HG02870 (cell line): ENCODE results near the gene ANKRD37.

Experiments used
- ATAC-seq: cut with Tn5 transposase; IDR thresholded peaks from one replicate; pipeline ENCODE4 v1.9.1; 2021; ENCODE audit warnings: mild to moderate bottlenecking, moderate library complexity; ENCODE audit not compliant: unreplicated experiment

The ANKRD37 gene, protein sequence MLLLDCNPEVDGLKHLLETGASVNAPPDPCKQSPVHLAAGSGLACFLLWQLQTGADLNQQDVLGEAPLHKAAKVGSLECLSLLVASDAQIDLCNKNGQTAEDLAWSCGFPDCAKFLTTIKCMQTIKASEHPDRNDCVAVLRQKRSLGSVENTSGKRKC

DNA sequence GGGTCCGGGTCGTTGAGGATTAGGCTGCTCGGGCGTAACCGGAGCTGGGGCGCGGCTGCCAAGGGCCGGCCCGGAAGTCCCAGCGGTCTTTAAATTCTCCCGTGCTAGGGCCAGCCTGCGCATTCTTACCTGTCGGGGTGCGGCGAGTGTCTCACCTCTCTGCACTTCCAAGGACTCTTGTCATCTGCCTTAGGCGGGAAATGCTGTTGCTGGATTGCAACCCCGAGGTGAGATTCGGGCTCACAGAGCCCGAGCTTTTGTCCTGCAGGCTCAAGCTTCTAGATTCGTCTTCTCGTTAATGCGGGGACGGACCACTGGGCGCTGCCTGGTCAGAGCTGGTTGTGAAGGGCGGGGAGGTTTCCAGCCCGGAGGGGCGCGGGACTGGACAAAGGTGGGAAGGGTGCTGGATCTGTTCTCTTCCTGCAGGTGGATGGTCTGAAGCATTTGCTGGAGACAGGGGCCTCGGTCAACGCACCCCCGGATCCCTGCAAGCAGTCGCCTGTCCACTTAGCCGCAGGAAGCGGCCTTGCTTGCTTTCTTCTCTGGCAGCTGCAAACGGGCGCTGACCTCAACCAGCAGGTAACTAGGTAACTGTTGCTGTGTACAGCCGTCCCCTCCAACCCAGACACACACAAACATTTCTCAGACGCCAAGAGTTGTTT, at the start of gene ANKRD37:
Gene ANKRD37, plus strand, starts transcription at position 118 of the 662 bp plus-strand sequence. Its CDS starts 83 bp downstream, at position 201.
- ATAC-seq = peak; percentile 0

DNA sequence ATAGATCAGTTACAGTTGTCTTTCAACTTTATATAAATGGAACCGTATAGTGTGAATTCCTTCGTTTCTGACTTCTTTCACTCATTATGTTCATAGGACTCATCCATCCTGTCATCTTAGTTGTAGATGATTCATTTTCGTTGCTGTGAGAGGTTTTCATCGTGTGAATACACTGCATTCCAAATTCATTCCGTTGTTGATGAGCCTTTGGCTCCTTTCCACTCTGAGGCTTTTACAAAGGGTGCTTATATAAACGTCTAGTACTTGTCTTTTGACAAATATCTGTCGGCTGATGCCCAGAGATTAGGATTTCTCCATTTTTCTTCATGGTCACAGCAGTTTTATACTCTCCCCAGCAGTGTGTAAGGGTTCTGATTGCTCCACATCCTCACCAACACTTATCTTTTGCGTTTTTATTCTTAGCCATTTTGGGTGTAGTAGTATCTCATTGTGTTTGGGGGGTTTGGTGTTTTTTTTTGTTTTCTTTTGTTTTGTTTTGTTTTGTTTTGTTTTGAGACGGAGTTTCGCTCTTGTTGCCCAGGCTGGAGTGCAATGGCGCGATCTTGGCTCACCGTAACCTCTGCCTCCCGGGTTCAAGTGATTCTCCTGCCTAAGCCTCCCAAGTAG, 49.6 kb upstream of the ANKRD37 start:
- ATAC-seq = no peak

DNA sequence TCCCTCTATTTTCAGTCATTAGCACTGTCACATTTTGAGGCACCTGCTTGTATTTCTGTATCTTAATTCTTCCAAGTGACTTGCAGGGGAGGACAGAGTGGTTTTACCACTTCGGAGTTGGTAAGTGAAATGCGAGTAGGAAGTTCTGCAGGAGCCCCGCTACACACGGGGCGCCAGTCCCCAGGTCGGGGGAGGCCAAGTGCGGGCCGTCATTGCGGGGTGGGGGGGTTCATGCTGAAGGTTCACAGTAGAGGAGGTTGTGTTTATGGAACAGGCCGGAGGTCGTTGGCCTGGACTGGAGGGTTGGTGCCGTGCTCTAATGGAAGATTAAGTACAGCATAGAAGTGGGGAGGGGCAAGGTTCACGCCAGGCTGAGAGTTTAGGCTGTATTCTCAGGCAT, 45.0 kb upstream of the ANKRD37 start:
- no peak for ATAC-seq

DNA sequence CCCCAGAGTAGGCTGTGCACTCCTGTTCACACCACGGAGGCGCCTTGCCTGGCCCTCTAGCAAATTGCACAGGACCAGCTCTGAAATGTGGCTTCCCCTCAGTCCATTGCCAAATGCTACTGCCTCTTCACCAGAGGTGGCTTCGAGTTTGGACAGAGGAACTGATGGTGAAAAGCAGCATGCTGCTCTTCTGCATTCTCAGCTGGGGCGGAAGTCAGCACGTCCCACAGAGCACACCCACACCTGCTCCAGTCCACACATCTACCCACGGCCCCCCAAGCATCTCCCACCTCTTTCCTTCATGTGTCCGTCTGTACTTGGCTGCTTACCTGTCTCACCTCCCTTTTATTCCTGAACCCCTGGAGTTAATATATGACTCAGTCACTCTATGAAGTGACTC, 44.4 kb upstream of the ANKRD37 start:
- ATAC-seq = no peak

DNA sequence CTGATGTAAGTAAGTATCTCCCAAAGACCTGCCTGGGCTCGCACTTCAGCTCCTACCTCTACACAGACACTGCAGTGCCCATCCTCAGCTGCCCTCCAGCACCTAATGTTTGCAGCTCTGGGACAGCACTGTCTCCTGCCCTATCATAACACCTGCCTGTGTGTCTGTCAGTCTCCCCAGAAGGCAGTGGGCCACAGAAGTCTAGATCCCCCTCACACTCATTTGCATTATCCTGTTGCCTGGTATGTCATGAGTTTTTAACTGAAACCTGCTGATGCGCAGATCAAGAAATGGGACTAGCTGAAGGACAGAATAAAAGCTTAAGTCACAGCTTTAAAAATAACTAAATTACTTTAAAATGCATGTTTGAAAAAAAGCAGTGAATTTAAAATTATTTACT, 43.9 kb upstream of the ANKRD37 start:
- no peak for ATAC-seq

DNA sequence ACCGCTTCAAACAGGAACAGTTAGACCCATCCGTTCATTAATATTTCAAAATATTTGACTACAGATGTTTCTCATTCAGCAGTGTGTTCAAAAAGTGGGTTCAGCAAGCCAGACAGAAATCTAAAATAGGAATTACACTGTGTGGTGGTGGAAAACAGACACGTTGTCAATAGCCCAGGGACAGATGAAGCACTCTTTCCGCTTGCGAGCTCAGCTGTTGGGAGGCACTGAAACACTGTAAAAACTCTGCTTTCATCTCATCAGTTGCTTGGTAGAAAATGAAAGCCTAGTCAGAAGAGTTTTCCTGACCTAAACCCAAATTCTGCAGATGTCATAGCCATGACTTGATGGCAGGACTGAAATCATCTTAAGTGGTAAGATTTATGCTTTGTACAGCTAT, 39.4 kb upstream of the ANKRD37 start:
- ATAC-seq = no peak

DNA sequence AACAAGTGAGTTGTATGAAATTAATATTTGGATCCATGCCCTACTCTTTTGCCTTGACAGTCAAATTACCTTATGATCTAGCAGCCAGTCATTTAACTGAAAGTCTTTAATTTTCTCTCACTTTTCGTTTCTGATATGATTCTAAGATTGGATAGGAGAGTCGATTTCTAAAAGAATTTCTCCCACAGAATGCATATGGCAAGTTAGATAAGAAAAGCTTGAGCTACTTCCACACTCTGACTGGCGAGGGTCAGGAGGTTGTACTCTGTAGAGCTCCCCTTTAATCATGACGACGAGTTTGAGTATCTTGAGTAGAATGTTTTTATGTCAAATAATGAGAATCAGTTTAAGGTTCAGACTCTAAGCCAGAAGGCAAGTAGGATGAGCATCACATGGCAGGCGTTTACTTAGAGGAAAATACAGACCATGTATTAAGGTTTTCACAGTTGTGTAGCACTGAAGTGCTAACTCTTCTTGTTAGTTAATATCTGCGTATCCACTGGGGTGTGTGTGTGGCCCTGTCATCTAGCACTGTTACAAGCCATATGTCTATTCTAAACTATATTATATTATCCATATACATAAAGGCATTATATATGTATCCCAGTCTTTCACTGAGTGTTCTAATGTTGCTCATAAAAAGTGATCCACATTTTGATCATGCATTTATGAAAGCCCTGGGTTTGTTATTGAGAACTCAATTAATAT, 38.8 kb upstream of the ANKRD37 start:
- no peak for ATAC-seq

DNA sequence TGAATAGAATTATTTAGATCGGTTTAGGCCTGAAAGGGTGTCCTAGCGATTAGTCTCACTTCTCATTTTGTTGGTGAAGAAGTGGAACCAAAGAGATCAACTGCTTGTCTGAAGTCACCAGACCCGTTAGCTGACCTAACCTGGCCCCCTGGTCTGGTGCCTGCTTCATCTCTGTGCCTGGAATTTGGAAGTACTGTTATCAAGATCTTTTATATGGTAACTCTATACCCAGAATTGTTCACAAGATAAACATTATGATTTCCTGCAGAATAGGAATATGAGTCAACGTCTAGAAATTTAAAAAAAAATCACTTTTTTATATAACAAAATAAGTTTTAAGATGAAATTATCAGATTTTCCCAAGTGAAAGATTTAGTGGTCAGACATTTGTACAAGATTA, 38.1 kb upstream of the ANKRD37 start:
- ATAC-seq = no peak

DNA sequence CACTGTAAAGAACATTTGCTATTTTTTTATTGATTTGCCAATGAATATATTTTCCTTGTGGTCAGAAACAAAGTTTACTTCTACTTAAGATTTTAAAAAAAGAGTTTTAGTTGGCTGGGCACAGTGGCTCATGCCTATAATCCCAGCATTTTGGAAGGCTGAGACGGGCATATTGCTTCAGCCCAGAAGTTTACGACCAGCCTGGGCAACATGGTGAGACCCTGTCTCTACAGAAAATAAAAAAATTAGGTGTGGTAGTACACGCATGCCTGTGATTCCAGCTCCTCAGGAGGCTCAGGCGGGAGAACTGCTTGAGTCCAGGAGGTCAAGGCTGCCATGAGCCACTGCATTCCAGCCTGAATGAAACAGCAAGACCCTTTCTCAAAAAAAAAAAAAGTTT, 37.7 kb upstream of the ANKRD37 start:
- ATAC-seq = no peak

DNA sequence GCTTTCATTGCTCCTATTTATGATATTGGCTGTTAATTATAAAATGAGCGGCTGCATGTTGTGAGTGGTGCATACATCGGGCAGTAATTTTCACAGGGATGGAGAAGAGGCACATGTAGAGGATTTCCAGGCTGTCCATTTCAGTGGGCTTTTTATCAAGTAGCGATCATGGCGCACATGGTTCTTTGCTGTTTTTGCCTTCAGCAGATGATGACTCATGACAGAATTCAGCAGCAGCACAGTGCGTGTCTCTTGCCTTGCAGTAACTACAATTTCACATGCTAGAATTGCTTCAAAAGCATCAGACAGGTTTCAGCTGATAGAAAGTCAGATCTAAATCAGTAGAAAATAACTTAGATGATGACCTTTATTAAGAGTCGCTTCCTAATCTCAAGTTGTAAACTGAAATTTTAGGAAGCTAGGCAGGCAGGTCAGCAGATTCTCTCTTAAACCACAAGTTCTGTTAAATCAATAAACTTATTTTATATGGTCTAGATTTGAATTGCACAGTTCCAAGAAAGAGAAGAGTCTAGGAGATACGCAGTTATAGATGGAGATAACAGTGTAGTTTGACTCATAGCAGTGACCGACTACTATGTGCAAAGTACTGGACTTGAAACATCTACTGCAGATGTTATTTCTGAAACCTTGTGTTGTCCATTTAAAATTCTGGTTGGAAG, 36.7 kb upstream of the ANKRD37 start:
- ATAC-seq = no peak

DNA sequence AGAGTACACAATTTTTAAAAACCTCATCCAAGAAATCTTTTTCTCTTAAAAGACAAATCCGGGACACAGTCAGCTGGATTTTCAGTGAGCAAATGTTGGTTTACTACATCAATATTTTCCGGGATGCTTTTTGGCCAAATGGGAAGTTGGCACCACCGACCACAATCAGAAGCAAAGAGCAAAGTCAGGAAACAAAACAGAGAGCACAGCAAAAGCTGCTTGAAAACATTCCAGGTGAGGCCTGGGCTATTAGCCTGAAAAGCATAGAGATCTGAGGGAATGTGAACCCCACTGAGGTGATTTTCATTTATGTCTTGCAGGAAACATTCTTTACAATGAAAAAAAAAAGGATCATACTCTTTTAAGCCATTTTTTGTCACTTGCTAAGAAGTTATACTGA, 34.8 kb upstream of the ANKRD37 start:
- no peak for ATAC-seq

DNA sequence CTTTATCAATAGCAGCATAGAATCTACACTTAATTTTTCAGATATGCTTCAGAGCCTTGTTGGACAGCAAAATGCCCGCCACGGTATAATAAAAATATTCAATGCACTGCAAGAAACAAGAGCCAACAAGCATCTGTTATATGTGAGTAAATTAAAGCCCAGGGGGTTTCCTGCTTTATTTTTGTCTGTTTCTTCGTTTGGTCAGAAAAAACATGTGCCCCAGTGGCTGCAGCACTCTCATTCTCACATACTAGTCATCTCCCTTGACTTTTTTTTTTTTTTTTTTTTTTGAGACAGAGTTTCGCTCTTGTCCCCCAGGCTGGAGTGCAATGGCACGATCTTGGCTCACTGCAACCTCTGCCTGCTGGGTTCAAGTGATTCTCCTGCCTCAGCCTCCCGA, 34.1 kb upstream of the ANKRD37 start:
- ATAC-seq = peak; percentile 76

DNA sequence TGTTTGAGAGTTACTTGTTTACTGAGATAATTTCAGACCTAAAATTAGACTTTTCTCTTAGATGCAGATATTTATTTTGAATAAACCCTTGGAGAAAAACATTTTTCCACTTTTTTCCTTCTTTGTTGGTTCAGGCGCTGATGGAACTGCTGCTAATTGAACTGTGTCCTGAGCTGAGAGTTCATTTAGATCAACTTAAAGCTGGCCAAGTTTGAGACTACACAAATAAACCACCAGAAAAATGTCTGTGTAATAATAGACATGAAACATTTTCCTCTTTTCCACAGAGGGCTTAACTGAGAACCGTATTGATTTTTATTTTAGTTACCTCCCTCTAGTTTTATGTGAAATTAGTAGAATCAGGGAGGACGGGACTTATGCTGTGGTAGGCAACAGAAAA, 33.4 kb upstream of the ANKRD37 start:
- ATAC-seq = no peak

DNA sequence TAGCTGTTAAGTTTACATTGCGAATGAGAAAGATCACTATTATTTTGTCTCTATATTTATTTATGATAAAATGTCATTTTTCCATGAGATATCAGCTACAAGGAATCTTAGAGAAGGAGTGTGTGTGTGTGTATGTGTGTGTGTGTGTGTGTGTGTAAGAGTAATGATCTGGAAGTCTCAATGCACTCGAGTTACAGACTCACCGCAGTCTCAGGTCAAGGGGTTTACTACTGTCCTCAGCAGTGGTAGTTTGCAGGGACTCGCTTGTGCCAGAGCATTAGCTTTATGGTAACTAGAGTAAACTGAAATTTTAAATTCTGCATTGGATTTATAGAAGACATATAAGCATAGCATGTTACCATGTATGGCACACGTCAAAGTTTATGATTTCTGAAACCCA, 31.8 kb upstream of the ANKRD37 start:
- ATAC-seq = no peak

DNA sequence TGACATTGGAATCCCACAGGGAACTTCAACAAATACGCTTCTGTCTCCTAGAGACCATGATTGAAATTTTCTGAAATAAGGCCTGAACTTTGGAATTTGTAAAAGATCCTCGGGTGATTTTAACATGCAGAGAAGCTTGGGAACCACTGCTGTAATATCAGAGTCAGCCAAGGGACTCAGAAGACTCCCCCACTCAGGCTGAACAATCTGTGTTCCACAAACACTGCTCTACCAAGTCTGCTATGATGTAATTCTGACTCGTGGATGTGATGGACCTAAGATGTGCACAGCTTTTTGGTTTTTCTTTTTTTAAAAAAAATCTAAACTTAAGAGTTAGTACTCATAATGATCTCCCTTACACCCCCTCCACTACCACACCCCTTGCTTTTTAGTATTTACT, 26.9 kb upstream of the ANKRD37 start:
- ATAC-seq = no peak

DNA sequence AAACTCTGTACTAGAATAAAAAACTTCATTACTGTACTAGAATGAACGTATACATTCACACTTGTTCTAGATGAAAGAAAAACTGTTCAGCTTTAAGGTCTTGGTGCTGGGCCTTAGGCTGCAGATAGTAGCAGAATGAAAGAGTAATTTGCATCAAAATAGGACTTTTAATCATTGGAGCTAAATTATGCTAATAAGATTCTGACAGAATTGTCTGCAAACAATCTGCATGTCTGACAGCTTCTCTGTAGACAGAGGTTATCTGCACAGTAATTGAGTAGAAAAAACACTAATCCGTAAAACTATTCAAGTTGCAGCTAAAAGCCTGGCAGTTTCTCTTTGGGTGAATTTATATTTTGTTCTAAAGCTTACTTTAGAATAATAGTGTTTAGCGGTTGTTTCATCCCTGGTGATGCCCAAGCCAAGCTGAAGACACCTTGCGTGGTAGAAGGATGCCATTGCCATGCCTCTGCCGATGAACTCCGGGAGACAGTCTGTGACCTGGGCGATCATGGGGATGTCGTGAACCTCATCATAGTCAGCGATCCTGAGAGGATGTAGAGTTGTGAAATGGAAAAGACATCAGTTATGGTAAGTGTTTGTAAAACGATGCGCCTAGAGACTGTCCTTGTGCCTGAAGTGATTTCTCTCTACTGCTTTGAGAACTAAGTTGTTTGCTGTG, 26.2 kb upstream of the ANKRD37 start:
- ATAC-seq = no peak

DNA sequence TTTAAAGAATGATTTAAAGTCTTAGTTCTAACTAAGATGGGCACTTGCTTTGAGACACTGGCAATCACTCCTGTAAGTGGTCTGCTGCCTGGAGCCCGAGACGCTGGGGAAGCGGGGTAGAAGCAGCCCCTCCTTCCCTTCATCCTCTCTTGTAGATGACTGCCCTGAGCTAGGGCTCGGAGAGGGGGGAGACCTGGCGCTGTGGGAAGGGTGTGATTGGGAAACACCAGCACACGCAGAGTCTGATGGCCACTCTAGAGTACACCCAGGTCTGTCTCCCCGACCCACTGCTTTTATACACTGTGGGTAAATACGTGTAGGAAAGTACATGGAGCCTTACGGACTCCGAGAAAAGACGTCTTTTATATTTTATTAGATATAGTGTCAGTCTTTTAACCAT, 24.9 kb upstream of the ANKRD37 start:
- ATAC-seq = no peak

DNA sequence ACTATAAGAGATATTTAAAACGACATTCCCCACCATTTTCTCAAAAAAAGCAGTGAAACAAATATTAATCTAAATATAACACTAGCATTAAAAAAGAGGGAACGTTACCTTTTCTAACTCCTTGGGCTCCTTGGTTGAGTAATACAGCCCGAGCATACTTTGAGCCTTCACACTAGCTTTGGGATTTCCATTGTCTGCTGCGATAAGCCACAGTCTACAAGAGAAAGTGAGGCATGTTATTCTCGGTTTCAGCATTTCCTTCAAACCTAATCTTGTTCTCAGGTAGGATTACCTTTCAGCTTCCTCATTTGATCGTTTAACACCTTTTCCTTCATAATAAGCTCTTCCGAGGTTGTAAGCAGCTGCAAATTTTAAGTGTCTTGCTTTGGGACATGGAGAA, 22.6 kb upstream of the ANKRD37 start:
- ATAC-seq = no peak

DNA sequence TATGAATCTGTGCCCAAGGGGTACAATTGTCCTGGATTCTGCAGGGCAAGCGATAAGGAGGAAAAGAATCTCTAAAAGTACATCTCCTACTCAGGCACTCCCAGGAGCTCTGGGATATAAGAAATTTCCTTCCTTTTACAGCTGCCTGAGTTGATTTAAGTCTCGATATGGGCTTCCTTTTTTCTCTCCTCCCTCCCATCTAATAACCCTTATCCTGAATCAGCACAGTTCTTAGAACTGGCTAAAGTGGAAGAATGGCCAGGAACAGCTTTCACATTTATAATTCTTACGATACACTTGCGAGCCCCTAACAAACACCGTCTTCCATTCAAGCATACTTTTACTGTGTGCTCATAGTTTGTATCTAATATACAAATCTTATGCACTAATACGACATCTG, 22.1 kb upstream of the ANKRD37 start:
- no peak for ATAC-seq

DNA sequence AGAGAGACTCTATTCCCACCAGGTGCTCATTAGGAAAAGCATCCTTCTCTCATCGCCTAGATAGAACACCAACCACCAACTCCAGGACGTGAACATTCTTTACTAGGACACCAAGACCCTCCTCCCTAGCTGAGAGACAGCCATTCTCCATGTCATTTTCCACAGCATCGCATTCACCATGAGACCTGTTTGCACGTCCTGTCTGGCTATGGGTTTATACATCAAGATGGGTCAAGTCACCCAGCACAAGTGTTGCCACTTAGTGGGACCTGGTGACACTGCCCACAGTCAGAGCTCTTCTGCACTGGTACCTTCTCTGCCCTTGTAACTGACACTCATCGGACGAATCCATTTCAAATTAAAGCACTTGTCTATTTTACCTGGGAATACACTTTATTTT, 18.4 kb upstream of the ANKRD37 start:
- ATAC-seq = no peak
